ENCODE measurements around the gene C1QTNF3.
"Not testable (repeated sequence)": the region's sequence is repeated elsewhere in the genome, so short reads cannot be mapped to it uniquely, and the experiment has no call there.

Gene C1QTNF3

DNA sequence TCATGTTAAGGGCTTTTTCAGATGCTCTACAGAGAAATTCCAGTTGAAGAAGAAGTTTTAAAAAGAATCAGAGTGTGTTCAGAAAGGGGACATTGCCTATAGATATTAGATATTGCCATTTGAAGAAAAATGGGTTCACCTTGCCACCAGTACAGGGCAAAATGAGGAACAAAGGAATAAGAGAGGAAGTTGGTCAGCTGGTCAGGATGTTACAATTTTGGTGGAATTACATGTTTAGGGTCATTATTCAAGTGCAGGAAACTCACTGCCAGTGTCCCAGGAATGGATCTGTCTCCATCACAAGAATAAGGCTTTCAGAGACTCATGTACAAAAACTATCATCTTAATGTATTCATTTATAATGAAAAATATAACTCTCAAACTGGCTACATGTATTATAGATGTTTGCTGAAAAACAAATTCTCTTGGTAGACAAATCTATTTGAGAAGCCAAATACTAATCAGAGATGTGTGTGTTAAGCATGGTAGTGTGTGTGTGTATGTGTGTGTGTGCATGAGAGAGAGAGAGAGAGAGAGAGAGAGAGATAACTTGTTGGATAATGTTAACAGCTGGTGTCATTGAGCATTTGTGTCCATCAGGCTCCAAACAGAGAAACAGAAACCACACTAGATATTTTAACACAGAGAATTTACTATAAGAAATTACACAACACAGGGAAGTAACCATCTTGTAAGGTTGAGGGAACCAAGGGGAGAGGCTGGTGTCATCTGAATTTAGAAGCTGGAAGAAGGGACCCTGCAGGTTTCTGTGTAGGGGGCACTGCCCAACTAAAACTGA, 5.0 kb upstream of the C1QTNF3 start:
- DNase-seq, result no peak

DNA sequence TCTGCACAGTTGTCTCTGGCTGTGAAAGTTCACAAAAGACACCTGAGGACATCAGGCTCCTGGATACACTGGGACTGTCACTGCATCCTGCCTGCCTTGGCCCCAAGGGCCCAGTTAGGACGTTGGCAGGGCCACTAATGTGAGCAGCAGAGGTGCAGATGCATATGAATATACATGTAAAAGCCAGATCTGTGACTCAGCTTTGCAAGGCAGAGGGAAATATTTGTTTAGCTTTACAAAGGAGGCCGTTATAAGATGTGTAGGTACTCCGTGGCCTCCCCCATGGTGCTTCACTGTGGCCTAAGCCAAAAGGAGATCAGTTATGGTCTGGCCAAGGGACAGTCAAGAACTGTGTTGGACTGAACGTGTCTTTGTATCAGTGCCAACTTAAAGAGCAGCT, 4.1 kb upstream of the C1QTNF3 start:
- DNase-seq, result no peak

DNA sequence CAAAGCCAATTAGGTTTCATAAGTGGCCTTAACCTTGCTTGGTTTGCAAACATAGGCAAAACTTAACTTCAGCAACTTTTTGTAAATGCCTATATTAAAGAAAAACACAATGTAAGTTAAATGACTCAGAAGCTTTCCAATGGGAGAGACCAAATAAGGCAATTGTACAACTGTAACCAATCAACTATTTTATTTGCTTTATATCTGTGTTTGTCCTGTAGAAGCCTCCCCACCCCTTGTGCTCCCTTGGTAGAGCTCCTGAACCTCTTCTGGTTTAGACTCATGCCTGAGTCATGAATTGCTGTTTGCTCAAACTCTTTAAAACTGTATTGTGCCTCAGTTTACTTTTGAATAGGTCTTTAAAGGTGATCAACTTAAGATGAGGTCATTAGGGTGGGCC, 3.0 kb upstream of the C1QTNF3 start:
- no peak for DNase-seq

DNA sequence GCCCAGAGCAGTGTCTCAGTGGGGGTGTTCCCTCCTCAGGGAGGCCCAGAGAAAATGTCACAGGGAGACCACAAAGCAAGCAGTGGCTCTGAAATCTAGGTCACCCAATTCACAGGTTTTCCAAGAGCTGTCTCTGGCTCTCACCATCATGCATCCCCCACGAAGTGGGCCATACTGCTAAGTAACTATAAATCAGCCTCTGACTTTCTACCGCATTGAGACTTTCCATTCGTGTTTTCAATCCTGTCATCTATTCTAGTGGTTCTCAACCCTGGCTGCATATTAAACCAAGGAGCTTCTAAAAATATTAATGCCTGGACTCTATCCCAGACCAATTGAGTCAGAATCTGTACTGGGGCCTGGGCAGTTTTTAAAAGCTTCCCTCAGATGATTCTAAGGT, 2.0 kb upstream of the C1QTNF3 start:
- no peak for DNase-seq

DNA sequence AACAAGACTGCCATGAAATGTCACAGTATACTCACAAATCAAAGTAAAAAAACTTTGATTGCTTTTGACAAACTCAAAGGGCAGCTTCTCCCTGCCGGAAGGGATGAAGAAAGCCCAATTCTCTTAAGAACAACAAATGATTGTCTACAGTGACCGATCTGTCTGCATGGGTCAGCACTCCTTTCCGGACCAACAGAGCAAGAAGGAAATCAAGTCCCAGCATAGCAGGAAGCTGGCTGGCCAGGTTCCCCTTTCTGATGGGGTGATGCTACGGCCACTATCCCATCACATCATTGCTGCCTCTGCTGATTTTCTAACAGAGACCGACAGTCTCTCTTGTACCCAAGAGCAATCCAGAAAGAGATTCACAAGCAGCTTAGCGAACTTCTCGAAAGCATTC, 692 bp downstream of the C1QTNF3 start:
- DNase-seq, result no peak

DNA sequence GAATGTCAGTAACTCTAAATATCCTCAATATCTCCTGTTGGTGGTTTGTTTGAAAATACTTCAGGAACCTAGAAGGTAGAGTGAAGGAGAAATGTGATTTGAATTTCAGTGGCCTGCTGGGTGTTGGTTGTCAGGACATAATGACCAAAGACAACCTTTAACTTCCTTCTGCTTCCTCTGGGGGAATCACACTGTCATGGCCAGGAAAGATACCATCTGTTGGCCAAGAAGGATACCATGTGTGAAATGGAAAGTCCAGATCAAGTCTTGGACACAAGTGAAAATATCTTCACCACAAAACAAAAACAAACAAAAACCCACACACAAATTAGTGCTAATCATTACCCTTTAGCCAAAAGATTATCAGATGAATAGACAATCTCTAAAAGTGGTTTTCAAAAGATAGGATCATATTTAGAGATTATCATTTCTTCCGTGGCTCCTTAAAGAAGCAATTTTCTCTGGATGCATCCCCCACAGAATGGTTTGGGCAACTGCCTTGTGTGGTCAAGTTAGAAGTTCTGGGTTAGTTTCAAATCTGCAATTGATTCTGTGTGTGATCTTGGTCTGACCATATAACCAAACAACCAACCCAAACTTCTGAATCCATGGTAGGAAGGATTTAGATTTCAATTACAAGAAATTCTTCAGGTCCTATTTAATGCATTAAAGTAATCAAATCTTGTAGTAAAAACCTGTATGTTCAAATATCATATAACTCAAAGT, 1.6 kb downstream of the C1QTNF3 start:
- no peak for DNase-seq

DNA sequence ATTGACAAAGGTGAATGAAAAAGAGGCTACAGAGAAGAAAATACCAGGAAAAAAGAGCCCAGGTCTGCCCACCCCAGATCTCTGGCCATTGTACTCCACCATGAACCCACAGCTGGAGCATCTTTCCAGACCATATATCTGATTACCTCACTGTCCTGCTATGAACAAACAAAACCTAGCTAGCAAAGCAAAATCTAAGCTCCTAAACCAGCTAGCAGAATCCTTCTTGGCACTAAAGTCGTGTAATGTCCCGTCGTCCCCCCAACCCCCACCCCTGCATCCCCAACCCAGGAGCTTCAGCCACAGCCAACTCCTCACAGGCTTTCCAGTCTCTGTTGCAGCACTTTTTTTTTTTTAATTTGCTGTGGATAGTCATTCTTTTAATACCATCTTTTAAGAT, 2.5 kb downstream of the C1QTNF3 start:
- DNase-seq, result no peak

DNA sequence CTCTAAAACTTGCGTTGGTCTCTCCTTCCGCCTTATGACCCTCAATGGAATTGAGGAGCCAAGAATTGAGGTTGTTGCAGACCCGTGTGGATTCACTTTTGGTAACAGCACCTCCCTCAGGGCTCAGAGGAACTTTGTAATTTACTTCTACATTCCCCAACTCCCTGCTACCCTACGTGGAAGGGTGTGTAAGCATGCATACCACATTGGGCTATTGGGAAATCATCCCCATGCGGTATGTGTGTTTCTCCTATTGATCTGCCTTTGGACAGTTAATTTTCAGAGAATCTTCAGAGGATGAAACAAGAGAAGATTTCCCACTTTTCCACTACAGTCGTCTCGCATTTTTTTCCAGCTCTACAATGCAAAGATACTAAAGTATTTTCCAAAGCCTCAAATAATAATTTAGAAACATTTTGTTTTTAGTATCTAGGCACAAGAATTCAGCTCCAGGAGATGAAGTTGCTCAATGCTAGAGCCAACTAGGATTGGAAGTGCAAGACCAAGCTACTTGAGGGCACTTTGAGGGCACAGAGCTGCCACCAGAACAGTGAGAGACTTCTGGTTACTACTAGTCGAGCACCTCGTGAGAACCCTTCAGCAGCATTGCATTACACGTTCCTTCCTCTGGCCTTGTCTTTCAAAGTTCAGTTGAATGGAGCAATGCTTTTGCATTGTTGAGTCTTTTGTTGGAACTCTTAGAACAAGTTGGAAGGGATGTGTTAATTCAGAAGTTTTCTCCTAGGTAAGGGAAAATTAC, 3.4 kb downstream of the C1QTNF3 start:
- no peak for DNase-seq

DNA sequence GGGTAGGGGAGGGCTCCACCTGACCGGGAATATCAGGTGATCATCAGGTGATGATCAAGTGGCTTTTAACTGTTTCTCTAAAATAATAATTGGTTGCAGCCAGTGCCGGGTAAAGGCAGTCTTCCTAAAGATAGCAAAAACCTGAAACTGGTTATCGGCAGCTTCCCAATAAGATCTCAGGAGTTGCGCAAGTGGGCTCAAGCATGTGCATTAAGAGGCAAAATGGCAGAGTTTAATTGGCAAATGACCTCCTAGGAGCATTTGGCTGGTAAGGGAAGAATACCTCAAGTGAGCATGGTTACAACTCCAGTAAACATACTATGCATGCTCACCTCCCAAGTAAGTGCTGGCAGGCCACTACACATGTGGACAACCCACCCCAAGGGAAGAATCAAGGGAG, 4.2 kb downstream of the C1QTNF3 start:
- DNase-seq, result no peak

DNA sequence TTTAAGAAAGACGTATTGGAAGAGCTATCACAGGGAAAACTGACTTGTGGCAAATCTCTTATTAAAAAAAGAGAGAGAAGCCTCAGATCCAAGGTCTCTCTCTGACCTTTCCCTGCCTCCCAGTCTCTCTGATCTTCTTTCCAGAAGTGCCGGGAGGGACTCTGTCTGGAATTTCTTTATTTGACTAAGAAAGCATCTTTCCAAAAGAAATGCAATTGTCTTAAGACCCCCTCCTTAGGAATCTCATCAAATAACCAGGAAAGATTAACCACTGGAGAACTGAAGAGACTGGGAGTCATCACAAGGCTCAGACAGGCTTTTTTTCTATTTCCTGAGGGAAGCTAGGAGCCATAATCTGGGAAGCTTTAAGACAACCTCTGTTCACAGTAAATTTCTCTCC, 4.6 kb downstream of the C1QTNF3 start:
- no peak for DNase-seq

DNA sequence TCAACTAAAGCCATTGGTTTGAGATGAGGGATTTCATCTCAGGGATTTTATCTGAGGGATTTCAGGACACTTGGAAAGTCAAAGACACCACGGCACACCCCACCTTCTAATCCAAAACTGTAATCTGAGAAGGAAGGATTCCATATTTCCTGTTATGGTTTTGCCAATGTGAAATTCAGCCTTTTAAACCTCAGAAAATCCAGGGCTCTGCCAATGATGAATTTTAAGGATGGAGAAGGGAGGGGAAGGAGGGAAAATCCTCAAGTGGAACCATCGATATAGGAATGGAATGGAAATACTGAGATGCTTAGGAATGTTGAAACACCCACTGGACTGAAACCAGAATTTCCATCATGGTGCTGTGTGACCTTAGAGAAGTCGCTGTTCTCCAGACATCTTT, 5.3 kb downstream of the C1QTNF3 start:
- DNase-seq, result no peak

DNA sequence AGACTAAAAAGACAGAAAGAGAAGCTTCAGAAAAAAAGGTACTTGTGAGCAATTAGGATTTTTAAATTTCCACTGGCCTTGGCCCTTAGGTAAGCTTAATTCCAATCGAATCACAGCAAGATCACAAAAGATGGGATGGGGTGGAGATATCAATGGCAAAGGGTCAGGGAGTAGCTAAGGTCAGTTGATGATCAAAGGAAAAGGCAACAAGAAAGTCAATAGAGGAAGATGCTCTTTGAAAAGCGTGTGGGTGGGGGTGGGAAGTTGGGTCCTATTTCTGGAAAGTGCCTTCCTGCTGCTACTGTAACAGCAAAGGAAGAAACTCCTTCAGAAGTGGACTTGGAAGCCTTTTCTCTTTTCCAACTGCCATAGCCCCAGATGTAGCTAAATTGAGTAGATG, 7.3 kb downstream of the C1QTNF3 start:
- no peak for DNase-seq

DNA sequence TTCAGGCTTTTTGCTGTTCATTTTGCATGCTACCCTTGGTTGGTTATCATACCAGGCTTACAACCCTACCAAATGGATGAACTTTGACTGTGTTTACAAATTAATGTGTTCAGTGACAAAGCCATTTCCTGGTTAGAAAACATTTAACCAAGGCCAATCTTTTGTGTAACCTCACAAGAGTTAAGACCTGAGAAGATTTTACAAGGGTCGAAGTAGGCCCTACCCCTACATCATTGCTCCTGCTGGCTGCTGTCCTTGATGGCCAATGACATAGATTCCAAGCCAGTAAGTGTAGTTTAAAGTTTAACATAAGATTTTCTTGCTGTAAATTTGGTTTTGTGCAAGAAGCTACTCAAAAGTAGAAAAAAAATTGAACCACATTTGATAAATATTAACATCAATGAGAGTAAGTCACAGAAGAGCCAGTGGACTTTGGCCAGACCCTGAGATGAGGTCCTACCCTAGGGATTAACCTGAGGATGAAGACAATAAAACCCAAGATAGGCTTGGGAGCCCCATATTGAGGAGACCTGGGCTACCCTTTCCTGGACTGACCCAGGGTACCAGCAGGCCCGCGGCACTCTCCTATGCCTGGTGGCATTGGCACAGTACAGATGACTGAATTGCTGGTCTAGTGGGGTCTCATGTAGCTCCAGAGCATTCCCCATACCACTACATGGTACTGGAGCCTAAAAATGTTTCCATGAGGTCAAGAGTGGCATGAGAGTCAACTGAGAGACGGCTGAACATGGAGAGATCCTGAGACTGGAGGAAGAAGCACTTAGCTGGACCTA, 8.3 kb downstream of the C1QTNF3 start:
- DNase-seq, result no peak

DNA sequence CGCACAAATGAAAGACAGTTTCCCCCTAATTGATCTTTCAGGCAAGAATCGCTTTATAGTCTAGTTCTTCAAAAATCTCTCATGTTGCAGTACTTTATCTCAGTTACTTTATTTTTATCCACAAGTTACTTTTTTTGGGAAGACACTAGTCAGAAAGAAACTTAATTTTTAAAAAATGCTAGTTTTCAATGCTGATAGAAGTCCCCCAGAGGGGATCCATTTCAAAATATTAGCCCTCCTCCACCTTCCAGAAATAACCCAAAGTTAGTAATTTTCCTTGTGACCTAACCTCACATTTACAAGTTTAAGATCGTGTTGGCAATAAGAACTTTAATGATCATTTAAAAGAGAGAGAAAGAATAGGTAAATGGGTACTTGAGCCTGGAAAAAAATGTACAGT, 11.0 kb downstream of the C1QTNF3 start:
- no peak for DNase-seq

DNA sequence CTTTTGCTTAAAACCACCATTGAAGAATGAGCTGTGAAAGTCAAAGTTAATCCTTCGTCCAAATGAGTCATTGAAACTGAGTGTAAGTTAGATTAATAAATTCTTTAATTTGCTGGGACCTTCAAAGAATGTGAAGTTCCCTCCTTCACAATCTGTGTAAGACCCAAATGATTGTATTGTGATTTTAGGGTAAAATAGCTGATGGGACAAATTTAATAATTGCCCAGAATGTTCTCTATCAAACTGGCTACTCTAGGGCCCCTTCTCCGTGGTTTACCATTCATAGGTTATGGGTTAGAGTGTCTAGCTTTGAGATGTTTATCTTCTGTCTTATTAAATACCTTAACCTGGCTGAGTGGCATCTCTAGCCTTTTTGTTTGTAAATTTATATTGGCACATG, 11.9 kb downstream of the C1QTNF3 start:
- no peak for DNase-seq

DNA sequence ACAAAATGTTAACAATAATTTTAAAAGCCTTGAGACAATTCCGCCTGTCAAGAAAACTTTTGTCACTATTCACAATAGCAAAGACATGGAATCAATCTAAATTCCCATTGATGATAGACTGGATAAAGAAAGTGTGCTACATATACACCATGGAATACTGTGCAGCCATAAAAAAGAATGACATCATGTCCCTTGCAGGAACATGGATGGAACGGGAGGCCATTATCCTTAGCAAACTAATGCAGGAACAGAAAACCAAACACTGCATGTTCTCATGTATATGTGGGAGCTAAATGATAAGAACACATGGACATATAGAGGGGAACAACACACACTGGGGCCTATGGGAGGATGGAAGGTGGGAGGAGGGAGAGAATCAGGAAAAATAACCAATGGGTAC, 12.4 kb downstream of the C1QTNF3 start:
- DNase-seq, result not testable (repeated sequence)

DNA sequence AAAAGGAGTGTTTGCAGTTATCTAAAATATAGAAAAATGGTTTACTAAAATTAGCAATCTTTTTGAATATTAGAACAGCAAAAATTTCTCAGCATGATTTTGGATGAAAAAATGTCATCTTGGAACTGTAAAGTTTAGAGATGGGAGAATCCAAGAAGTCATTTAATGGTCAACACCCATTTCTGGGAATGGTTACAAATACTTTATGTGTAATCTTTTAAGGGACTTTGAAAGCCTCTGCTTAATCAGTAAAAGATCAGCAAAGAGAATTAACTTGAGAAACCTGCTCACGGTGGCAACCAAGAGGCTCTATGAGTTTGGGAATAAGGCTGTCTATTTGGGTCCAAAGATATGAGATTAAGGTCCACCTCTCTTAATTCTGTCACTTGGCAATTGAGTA, 13.0 kb downstream of the C1QTNF3 start:
- no peak for DNase-seq

DNA sequence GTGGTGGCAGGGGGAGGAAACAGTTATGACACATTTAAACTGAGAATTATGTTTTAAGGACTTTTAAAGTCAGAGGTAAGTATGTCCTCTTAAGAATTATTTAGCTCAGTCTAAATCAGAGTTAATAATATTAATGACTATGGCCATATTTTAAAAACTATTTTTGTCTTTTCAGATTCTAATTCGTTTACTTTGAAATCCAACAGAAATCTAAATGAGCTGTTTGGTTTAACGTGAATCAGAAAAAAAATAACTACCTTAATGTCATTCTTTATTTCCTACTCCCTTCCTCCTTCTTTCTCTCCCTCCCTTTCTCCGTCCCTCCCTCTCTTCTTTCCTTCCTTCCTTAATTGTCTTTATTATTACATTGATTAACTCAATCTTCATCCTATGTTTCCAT, 14.7 kb downstream of the C1QTNF3 start:
- no peak for DNase-seq

DNA sequence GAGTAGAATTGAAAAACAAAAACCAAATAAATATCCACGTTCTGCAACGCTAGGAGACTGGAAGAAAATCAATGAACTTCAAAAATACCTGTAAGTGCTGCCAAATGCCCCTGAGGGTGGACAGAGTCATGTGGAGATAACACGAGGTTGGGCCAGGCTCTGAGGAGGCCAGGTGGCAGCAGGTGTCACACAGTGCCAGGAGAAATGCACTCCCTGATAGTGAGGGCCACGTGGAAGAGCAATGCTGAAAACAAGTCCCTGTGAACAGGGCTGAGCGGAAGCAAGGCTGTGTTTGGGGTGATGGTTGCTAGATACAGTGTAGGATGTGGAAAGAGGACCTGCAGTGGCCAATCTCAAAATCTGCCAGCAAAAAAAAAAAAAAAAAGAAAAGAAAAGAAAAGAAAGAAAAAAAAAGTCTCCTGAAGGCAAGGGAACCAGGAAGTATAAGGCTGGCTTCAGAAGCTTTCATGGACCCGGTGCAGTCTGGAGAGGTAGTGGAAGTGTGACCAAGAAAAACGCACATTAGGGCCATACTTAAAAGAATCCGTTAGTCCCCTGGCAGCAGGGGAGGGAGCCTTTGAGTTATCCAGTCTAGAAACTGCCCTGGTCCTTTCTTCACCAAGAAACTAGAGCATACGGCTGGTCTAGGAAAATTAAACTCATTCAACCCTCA, 16.8 kb downstream of the C1QTNF3 start:
- DNase-seq, result no peak

DNA sequence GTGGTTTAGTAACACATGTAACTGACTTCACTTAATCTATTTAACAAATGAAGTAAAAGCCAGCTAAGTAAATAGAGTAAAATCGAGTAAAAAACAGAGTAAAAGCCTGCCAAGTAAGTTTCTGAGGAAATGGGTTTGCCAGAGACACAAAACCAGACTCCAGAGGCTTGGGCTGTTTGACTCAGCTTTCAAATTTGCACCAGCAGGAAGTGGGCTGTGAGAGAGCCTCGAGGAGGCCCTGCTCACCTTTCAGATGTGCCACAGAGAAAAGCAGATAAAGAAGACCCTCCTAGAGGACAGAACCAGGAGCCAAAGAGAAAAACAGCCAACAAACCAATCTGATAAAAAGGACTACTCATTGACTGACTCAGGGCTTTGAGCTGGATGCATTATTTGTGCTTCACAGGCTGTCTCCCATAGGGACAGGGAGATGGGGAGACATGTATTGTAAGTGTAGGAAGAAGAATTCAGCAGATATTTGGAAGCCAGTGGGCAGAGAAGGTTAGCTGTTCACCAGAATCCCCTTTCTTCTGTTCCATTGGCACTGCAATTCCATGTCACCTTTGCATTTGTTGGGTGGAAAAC, 20.8 kb downstream of the C1QTNF3 start:
- no peak for DNase-seq

DNA sequence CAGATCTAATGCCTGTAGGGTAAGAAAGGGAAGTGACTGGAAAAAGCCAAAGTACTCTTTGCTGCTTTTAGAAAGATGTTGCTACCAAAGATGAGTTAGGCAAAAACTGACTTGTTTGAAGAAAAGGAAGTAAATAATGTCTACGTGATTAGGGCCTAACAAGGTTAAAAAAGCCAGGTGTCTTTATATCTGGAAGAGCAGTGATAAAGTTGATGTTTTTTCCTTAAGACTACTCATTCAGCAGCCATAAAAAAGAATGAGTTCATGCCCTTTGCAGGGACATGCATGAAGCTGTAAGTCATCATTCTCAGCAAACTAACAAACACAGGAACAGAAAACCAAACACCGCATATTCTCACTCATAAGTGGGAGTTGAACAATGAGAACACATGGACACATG, 21.7 kb downstream of the C1QTNF3 start:
- DNase-seq, result no peak

DNA sequence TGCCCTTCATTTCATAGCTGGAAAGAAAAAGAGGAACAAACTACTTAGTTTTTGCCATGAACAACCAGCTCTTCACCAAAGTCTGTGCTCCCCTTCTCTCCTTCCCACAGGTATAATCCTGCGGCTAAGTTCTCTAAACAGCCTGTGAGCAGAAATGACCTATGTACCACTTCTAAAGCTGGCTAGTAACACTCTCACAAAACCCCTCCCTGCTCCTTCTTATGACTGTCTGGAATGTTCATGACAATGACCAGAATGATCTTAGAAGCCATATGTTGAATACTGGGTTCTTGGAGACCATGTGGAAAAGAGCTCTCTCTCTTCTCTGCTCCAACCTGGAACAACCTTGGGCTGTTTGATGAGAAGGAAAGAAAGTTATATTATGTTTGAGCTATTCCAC, 22.3 kb downstream of the C1QTNF3 start:
- DNase-seq, result no peak

Data from NCI-H2171 treated with DMSO at 0.1 percent for 48 hours (cell line).